HUDEP-2 (cell line): ENCODE data around the gene NAA50.

Experiments
- DNase-seq, 76 experiments: peaks; one replicate each; lab custom pipeline; 2025; ENCODE audit not compliant: unreplicated experiment in 76 of 76; lab: John Stamatoyannopoulos, UW

NAA50 gene

GRCh38 chr3:113745756-113746547 lies at the start of gene NAA50:
TSS of gene NAA50 (minus strand) at chr3:113746249. CDS start at chr3:113745949, 300 bp downstream.
- DNase-seq: peak in 75 of 76 experiments; percentile 43 to 95 (median 85)

DNA sequence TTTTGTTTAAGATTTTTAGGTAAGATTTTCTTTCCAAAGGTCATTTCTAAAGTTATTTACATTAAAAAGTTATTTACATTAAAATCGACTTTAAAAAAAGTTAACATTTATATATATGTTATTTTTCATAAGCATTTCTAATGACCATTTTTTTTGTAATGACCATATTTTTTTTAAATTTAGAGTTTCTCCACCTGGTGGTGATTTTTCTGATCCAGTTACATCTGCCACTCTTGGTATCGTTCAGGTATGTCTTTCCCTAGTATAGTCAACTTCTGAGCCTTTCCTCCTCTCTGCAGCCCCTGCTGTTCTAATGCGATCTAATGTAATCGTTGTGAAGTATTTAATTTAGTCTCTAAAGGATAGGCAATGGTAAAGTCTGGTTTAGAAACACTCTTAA lies 49.6 kb upstream of the NAA50 start:
- DNase-seq: no peak

DNA sequence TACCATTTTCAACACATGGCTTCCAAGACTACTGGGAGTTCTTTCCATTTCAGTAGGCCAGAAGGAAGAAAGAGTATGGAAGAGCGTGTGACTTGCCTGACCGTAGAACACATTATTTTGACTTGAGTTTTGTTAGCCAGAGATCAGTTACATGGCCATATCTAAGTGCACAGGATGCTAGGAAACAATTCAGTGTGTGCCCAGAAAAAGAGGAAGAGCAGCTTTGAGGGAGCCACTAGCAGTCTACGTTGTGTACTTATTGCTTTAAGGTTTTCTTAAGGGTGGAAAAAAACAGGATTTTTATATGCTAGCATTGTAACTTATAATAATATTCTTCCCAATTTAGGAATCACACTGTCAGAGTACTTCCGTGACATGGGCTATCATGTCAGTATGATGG lies 48.5 kb upstream of the NAA50 start:
- no peak for DNase-seq

DNA sequence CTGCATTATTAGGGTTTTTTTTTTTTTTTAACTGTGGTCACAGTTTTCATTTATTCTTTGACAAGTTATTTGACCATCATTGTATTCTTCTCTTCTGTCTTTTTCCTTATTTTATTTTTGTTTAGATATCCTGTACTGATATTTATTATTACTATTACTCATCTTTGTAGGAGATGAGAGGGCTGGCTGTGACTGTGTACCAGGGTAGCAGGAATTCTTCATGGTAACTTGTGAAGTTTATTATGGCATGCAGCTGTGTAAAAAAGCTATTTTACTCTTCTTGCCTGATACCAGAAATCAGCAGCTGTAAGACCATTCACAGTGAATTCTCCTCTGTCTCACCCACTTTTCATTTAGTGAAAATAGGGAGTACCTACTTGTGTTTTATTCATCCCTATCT lies 45.3 kb upstream of the NAA50 start:
- no peak for DNase-seq

DNA sequence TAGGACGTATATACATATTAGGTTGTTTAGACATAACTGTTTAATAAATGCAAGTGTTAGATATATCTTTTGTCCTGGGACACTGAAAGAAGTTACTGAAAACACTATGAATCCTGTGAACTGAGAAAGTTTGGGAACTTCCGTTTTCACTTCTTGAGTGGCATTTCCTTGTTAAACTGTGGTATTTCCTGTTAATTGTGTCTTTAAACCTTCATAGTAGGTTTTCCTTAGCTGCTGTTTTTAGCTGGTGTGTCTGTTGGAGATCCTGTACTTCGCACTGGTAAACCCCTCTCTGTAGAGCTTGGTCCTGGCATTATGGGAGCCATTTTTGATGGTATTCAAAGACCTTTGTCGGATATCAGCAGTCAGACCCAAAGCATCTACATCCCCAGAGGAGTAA lies 37.9 kb upstream of the NAA50 start:
- DNase-seq: no peak

DNA sequence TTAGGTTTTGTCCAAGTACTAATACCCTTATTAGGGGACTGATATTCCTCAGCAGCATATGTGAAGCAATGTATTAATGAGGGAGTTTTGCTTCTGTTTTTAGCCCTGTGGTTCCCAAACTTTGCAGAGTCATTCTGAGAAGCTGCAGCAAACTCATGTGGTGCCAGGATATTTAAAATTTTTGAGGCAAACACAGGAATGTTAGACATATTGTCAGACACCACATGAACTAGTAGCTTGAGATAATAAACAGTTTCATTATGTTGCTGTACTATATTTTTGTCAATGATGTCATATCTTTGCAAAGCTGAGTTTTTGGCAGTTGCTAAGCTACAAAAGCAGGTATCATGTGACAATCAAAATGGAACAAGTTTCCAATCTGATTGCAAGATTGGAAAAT lies 37.4 kb upstream of the NAA50 start:
- peak in 2 of 76 experiments; percentile 1 to 5 for DNase-seq

GRCh38 chr3:113776564-113776963 lies 30.5 kb upstream of the NAA50 start:
- no peak for DNase-seq

GRCh38 chr3:113775516-113775915 lies 29.5 kb upstream of the NAA50 start:
- DNase-seq: no peak

- no peak for DNase-seq
Observed at GRCh38 chr3:113773381-113773780, 27.3 kb upstream of the NAA50 start.

GRCh38 chr3:113771993-113772392 lies 25.9 kb upstream of the NAA50 start:
- DNase-seq: no peak

DNA sequence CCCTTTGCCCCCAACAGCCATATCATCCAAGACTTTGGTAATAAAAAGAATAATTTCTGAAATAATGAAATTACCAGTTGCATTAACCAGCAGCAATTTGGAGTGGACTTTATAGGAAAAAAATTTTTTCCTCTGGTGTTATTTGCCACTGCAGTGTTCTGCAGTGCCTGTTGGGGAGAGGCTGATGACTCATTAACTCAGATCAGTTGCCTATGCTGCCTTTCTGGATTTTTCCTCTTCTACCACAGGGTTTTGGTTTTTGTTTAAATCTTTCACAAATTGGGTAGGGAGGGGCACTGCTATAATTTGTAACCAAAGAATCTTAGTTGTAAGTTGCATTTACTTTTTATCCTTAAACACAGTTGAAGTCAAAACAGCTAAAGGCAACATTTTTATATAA lies 23.5 kb upstream of the NAA50 start:
- peak in 2 of 76 experiments; percentile 3 to 13 for DNase-seq

DNA sequence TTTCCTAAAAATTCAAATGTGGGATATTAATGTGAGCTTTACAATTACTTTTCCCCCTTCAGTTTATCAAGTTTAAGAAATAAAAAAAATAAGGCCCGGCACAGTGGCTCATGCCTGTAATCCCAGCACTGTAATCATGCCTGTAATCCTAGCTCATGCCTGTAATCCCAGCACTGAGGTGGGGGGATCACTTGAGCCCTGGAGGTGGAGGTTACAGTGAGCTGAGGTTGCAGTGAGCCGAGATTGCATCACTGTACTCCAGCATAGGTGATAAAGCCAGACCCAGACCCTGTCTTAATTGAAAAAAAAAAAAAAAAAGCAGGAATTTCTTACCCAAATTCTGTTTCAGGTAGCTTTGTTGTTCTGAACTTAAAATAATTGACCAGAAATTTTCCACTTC lies 18.6 kb upstream of the NAA50 start:
- DNase-seq: no peak

DNA sequence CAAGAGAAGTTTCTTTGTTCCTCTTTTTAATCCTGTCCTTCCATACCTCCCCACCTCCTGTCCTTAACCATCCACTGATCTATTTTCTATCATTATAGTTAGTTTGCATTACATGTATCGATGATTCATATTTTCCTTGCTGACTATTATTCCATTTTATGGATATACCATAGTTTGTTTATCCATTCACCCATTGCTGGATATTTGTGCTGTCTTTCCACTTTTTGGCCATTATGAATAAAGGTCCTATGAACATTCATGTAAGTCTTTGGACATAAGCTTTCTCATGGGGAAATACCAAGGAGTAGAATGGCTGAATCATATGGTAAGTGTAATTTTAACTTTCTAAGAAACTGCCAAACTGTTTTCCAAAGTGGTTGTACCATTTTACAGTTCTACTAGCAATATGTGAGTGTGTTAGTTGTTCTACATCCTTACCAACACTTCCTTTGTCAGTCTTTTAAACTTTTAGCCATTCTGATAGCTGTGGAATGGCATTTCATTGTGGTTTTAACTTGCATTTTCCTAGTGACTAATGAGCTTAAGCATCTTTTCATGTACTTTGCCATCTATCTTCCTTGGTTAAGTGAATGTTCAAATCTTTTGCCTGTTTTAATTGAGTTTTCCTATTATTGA lies 12.5 kb upstream of the NAA50 start:
- DNase-seq: no peak

- no peak for DNase-seq
Observed at GRCh38 chr3:113754494-113755159, 8.6 kb upstream of the NAA50 start.

- DNase-seq: no peak
Observed at GRCh38 chr3:113753376-113753985, 7.4 kb upstream of the NAA50 start.

DNA sequence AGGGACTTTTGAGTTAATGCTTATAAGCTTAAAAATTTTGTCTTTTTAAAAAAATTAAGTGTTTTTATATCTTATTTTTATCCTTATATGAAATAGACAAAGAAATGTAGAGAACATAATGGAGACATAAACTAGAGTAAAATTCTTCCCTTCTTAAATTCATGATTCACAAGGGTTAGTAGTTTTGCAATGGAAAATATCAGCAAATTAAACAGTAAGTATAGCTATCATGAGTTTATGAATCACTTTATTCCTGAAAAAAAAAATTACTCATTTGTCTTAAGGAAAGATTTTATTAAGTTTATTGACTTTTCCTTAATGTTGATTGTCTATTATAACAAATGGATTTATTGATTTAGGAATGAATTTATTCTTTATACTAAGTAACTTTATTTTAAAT lies 5.1 kb upstream of the NAA50 start:
- DNase-seq: no peak

DNA sequence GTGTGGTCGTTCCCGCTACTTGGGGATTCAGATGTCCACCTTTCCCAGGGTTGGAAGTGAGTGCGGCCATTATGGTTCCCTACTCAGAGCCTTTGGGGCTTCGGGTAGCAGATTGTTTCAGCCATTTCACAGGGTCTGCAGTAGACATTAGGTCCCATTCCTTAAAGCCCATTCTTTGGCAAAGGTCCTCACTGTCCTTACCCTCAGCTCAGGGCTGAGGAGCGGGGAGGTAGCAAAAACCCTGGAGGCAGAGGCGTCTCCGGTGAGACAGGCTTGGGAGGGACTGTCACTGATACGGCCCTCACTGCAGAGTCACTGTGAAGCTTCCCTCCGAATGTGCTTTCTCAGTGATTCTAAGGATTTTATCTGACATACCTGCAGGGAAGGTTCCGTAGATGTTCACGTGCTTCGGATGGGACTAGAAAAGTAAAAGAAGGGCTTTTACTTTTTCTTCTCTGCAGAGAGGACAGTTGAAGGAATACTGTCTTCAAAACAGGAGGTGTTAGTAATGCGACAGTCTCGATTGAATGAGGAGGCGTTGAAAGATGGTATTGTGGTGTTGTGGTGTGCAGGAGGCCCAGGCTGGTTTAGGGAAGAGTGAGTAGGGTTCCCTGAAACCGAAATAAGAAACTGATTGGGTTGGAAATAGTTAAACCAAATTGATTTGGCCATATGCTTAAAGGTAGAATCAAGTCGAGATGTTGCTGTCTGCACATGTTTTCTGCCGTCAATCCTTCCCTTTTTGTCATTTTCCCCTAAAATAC lies 1.4 kb upstream of the NAA50 start:
- DNase-seq: peak in 28 of 76 experiments; percentile 2 to 39 (median 22)

DNA sequence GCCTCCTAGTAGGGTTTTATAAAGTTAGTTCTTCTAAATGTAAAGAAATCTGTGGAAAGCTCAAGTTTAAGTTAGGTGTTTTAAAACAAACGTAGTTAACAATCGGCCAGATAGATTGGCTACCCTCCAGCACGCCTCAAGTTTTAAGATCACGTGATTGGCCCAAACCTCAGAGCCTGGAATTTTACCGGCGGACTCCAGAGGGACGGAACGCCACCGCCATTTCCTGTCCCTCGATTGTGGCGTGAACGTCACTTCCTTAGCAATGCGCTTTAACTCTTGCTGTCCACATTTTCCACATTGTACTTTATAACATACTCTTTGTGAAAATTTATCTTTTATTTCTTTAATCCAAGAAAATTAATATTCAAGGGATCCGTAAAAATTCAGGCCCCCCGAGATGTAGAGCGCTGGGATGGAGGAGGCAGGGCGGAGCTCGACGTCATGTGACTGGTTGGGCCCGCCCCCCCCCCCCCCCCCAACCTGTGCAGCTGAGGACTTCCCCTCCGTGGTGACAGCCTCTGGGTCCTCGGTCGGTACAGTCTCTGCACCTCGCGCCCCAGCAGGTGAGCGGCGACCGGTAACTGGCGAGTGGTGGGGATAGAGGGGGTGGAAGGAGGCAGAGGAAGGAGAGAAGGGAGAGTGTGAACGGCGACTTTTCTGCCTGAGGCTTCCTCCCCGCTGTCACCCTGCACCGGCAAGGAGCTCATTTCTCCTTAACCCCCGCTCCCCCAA lies 666 bp upstream of the NAA50 start, which contains the start of gene ATP6V1A:
TSS of gene ATP6V1A (plus strand) at position 488 of the 735 bp plus-strand sequence. CDS start 31,719 bp downstream, outside the sequence.
- peak in 75 of 76 experiments; percentile 12 to 91 (median 79) for DNase-seq

GRCh38 chr3:113744941-113745755 lies 901 bp downstream of the NAA50 start:
- peak in 73 of 76 experiments; percentile 5 to 88 (median 62) for DNase-seq
